ENCODE results near the gene RPL19. TPM values are rescaled to one million over a fixed set of nuclear protein-coding genes. Genes with fewer than 3 reads are reported as not detected.
"Not testable (repeated sequence)": the region's sequence is repeated elsewhere in the genome, so short reads cannot be mapped to it uniquely, and the experiment has no call there.

The RPL19 gene
- polyA plus RNA-seq, 1 donor (not counting 4 experiments of a cell fraction or from before 2014, with no cell fraction given): 1,957 TPM

DNA sequence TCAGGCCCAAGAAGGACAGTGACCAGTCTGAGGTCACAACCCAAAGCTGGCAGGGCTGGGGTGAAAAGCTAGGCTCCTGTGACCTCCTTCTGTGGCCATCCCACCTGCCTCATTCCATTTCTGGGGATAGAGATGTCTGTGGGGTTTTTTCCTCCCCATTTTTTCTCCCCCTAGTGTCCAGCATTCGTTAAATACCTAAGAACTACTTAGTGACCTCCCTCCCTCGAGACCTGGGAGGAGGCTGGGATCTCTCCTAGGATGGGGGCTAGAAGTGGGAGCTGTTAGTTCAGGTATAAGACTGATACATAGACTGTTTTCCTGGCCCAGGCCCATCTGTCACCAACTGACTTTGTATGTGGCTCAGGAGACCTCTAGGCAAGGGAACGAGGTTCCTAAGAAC lies 46.2 kb downstream of the RPL19 start:
- H3K9ac ChIP-seq (ENCODE audit: control insufficient read depth, extremely low read depth, insufficient read depth, low read length): no peak overlapping the region
- FAIRE-seq: no peak
- H3K36me3 ChIP-seq (ENCODE audit: control insufficient read depth in 2 of 2, extremely low read depth in 1 of 2, insufficient read depth in 2 of 2, low read length in 2 of 2): peaks cover 0 to 2% of the 10 kb centered on the region in 2 experiments
- DNase-seq (ENCODE audit: low read depth, low spot score): no peak
- no peak overlapping the region for H2AFZ ChIP-seq (ENCODE audit: control insufficient read depth, low read length)
- H3K9me3 ChIP-seq (ENCODE audit: control insufficient read depth, low read depth, low read length): no peaks in the 10 kb centered on the region
- H3K4me2 ChIP-seq (ENCODE audit: control insufficient read depth, extremely low read depth, insufficient read depth, low read depth, low read length): no peak overlapping the region
- H4K20me1 ChIP-seq (ENCODE audit: control insufficient read depth, extremely low read depth, insufficient read depth, low read length): no peaks in the 10 kb centered on the region
- no peak for TF ChIP-seq EZH2 (IDR thresholded peaks at IDR 0.05; ENCODE audit: low read length)
- TF ChIP-seq, protein P1, sequence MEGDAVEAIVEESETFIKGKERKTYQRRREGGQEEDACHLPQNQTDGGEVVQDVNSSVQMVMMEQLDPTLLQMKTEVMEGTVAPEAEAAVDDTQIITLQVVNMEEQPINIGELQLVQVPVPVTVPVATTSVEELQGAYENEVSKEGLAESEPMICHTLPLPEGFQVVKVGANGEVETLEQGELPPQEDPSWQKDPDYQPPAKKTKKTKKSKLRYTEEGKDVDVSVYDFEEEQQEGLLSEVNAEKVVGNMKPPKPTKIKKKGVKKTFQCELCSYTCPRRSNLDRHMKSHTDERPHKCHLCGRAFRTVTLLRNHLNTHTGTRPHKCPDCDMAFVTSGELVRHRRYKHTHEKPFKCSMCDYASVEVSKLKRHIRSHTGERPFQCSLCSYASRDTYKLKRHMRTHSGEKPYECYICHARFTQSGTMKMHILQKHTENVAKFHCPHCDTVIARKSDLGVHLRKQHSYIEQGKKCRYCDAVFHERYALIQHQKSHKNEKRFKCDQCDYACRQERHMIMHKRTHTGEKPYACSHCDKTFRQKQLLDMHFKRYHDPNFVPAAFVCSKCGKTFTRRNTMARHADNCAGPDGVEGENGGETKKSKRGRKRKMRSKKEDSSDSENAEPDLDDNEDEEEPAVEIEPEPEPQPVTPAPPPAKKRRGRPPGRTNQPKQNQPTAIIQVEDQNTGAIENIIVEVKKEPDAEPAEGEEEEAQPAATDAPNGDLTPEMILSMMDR (optimal IDR thresholded peaks at IDR 0.05 in 1 of 3, IDR thresholded peaks at IDR 0.05 in 1 of 3, conservative IDR thresholded peaks at IDR 0.05 in 1 of 3; ENCODE audit: extremely low read depth in 1 of 3, insufficient read depth in 2 of 3, low read length in 3 of 3): no peak
- no peak overlapping the region for H3K27ac ChIP-seq (ENCODE audit: control insufficient read depth, insufficient read depth, low read length)
- peaks cover 3% of the 10 kb centered on the region for H3K4me1 ChIP-seq (ENCODE audit: control insufficient read depth, extremely low read depth, insufficient read depth, low read length)
- dilution Hi-C loops (cut with MboI; ENCODE audit: extremely low pct_ligation_motif_present, low sequenced_read_pairs): no loop called here
- H3K4me3 ChIP-seq (ENCODE audit: control insufficient read depth in 2 of 3, extremely low read depth in 1 of 3, insufficient read depth in 2 of 3, low read depth in 1 of 3, low read length in 3 of 3): no peak overlapping the region
- H3K79me2 ChIP-seq (ENCODE audit: control insufficient read depth, insufficient read depth, low read length): no peaks in the 10 kb centered on the region
- H3K9me1 ChIP-seq (ENCODE audit: control insufficient read depth, extremely low read depth, insufficient read depth, low read length): no peaks in the 10 kb centered on the region
- no peaks in the 10 kb centered on the region for H3K27me3 ChIP-seq (ENCODE audit: control insufficient read depth, extremely low read depth, insufficient read depth, low read length)

DNA sequence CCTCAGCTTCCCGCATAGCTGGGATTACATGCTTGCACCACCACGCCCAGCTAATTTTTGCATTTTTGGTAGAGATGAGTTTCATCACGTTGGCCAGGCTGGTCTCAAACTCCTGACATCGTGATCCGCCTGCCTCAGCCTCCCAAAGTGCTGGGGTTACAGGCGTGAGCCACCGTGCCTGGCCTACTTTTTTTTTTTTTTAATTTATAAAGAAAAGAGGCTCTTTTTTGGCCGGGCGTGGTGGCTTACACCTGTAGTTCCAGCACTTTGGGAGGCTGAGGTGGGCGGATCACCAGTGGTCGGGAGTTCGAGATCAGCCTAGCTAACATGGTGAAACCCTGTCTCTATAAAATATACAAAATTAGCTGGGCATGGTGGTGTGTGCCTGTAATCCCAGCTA lies 50.0 kb downstream of the RPL19 start:
- H3K4me2 ChIP-seq (ENCODE audit: control insufficient read depth, extremely low read depth, insufficient read depth, low read depth, low read length); H3K9ac ChIP-seq (ENCODE audit: control insufficient read depth, extremely low read depth, insufficient read depth, low read length); H3K9me3 ChIP-seq (ENCODE audit: control insufficient read depth, low read depth, low read length); H3K27me3 ChIP-seq (ENCODE audit: control insufficient read depth, extremely low read depth, insufficient read depth, low read length); dilution Hi-C loops (cut with MboI; ENCODE audit: extremely low pct_ligation_motif_present, low sequenced_read_pairs); DNase-seq (ENCODE audit: low read depth, low spot score); H3K27ac ChIP-seq (ENCODE audit: control insufficient read depth, insufficient read depth, low read length); H3K79me2 ChIP-seq (ENCODE audit: control insufficient read depth, insufficient read depth, low read length); FAIRE-seq; H3K4me1 ChIP-seq (ENCODE audit: control insufficient read depth, extremely low read depth, insufficient read depth, low read length); H2AFZ ChIP-seq (ENCODE audit: control insufficient read depth, low read length); H3K4me3 ChIP-seq (ENCODE audit: control insufficient read depth in 2 of 3, extremely low read depth in 1 of 3, insufficient read depth in 2 of 3, low read depth in 1 of 3, low read length in 3 of 3); H4K20me1 ChIP-seq (ENCODE audit: control insufficient read depth, extremely low read depth, insufficient read depth, low read length); H3K36me3 ChIP-seq (ENCODE audit: control insufficient read depth in 2 of 2, extremely low read depth in 1 of 2, insufficient read depth in 2 of 2, low read length in 2 of 2); H3K9me1 ChIP-seq (ENCODE audit: control insufficient read depth, extremely low read depth, insufficient read depth, low read length): not testable (repeated sequence)

DNA sequence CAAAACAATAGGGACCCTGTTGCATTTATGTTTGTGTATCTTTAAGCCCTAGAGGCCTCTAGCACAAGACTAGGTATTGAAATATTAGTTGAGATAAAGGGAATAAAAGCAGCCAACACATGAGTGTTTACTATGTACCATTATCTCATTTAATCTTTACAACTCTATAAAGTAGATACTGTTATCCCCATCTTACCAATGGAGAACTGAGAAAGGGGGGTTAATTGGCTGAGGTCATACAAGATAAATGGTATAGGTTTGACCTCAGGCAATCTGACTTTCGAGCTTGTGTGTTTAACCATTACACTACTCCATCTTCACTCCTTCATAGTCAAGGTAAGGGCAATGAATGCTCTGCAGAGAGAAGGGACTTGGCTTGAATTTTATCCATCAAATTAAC lies 51.9 kb downstream of the RPL19 start:
- no peak overlapping the region for H3K4me3 ChIP-seq (ENCODE audit: control insufficient read depth in 2 of 3, extremely low read depth in 1 of 3, insufficient read depth in 2 of 3, low read depth in 1 of 3, low read length in 3 of 3)
- no peak for FAIRE-seq
- DNase-seq (ENCODE audit: low read depth, low spot score): no peak
- H3K36me3 ChIP-seq (ENCODE audit: control insufficient read depth in 2 of 2, extremely low read depth in 1 of 2, insufficient read depth in 2 of 2, low read length in 2 of 2): peaks cover 0 to 2% of the 10 kb centered on the region in 2 experiments
- no peaks in the 10 kb centered on the region for H3K9me1 ChIP-seq (ENCODE audit: control insufficient read depth, extremely low read depth, insufficient read depth, low read length)
- H3K4me1 ChIP-seq (ENCODE audit: control insufficient read depth, extremely low read depth, insufficient read depth, low read length): no peaks in the 10 kb centered on the region
- TF ChIP-seq, protein P1 (optimal IDR thresholded peaks at IDR 0.05 in 1 of 3, IDR thresholded peaks at IDR 0.05 in 1 of 3, conservative IDR thresholded peaks at IDR 0.05 in 1 of 3; ENCODE audit: extremely low read depth in 1 of 3, insufficient read depth in 2 of 3, low read length in 3 of 3): no peak
- TF ChIP-seq EZH2 (IDR thresholded peaks at IDR 0.05; ENCODE audit: low read length): no peak
- dilution Hi-C loops (cut with MboI; ENCODE audit: extremely low pct_ligation_motif_present, low sequenced_read_pairs): no loop called here
- no peak overlapping the region for H3K9ac ChIP-seq (ENCODE audit: control insufficient read depth, extremely low read depth, insufficient read depth, low read length)
- H2AFZ ChIP-seq (ENCODE audit: control insufficient read depth, low read length): no peak overlapping the region
- no peaks in the 10 kb centered on the region for H3K27me3 ChIP-seq (ENCODE audit: control insufficient read depth, extremely low read depth, insufficient read depth, low read length)
- no peak overlapping the region for H3K4me2 ChIP-seq (ENCODE audit: control insufficient read depth, extremely low read depth, insufficient read depth, low read depth, low read length)
- H3K79me2 ChIP-seq (ENCODE audit: control insufficient read depth, insufficient read depth, low read length): no peaks in the 10 kb centered on the region
- no peak overlapping the region for H3K27ac ChIP-seq (ENCODE audit: control insufficient read depth, insufficient read depth, low read length)
- H4K20me1 ChIP-seq (ENCODE audit: control insufficient read depth, extremely low read depth, insufficient read depth, low read length): no peaks in the 10 kb centered on the region
- H3K9me3 ChIP-seq (ENCODE audit: control insufficient read depth, low read depth, low read length): no peaks in the 10 kb centered on the region

Data from keratinocyte (primary cell).